Hepatocyte (in vitro differentiated cells): Measurements from ENCODE around the gene SLC13A5. TPM values are rescaled to one million over a fixed set of nuclear protein-coding genes. Genes with fewer than 3 reads are reported as not detected.

Experiments used
- DNase-seq: peaks from one replicate; pipeline ENCODE4 v3.0.0-alpha.2; 2016; ENCODE audit warnings: low spot score
- H2AFZ ChIP-seq: fragments of 200-600 bp; sonication (generic); 2 replicates; pipeline ENCODE4 v1.6.0; 2016; ENCODE audit warnings: antibody characterized with exemption, mild to moderate bottlenecking
- H3K27ac ChIP-seq: fragments of 200-600 bp; sonication (generic); 2 replicates; pipeline ENCODE4 v1.5.1; 2016; ENCODE audit warnings: mild to moderate bottlenecking
- H3K27me3 ChIP-seq: fragments of 200-600 bp; sonication (generic); 2 replicates; pipeline ENCODE4 v1.6.1; 2016
- H3K36me3 ChIP-seq: fragments of 200-600 bp; sonication (generic); replicated peaks from 2 replicates; pipeline ENCODE4 v1.5.1; 2016; ENCODE audit warnings: low read depth; ENCODE audit not compliant: insufficient read depth
- H3K4me1 ChIP-seq: fragments of 200-600 bp; sonication (generic); 2 replicates; pipeline ENCODE4 v1.5.1; 2016; ENCODE audit warnings: mild to moderate bottlenecking, moderate library complexity; ENCODE audit not compliant: insufficient read depth
- H3K4me2 ChIP-seq: fragments of 200-600 bp; sonication (generic); 2 replicates; pipeline ENCODE4 v1.6.0; 2016
- H3K4me3 ChIP-seq: fragments of 200-600 bp; sonication (generic); 2 replicates; pipeline ENCODE4 v1.5.1; 2016; ENCODE audit warnings: mild to moderate bottlenecking
- H3K79me2 ChIP-seq: fragments of 200-600 bp; sonication (generic); 2 replicates; pipeline ENCODE4 v1.6.0; 2017; ENCODE audit warnings: mild to moderate bottlenecking
- H3K9me2 ChIP-seq: fragments of 200-600 bp; sonication (generic); replicated peaks from 2 replicates; pipeline ENCODE4 v1.6.0; 2017; ENCODE audit warnings: mild to moderate bottlenecking; ENCODE audit not compliant: insufficient read depth
- H3K9me3 ChIP-seq: fragments of 200-600 bp; sonication (generic); 2 replicates; pipeline ENCODE4 v1.5.1; 2016; ENCODE audit warnings: low read depth, mild to moderate bottlenecking
- H4K20me1 ChIP-seq: fragments of 200-600 bp; sonication (generic); 2 replicates; pipeline ENCODE4 v1.6.0; 2016; ENCODE audit warnings: mild to moderate bottlenecking; ENCODE audit not compliant: insufficient read depth, poor library complexity, severe bottlenecking
- EZH2 ChIP-seq: fragments of 200-600 bp; sonication (generic); IDR thresholded peaks from 2 replicates; pipeline ENCODE4 v1.6.1; 2016; ENCODE audit warnings: antibody characterized with exemption, mild to moderate bottlenecking, borderline replicate concordance
- EZH2phosphoT487 ChIP-seq: fragments of 200-600 bp; sonication (generic); IDR thresholded peaks from one replicate; pipeline ENCODE4 v1.6.1; 2018; ENCODE audit warnings: antibody characterized with exemption, mild to moderate bottlenecking, low read depth, moderate library complexity; ENCODE audit not compliant: unreplicated experiment, severe bottlenecking
- WGBS: methylation state at CpG from one replicate; pipeline ENCODE4 v1.1.6; 2016; ENCODE audit warnings: low lambda C conversion rate; ENCODE audit errors: missing lambda C conversion rate; 5-methylcytosine and 5-hydroxymethylcytosine counted together
- polyA plus RNA-seq: library from polyadenylated mRNA; unstranded; fragments of >200 nt; fragmentation: Nextera tagmentation; extraction: Ambion mirVana; gene quantifications from 2 replicates; pipeline ENCODE4 v1.2.1, GENCODE V29; 2016
- total RNA-seq: library from RNA; depleted of rRNA; stranded (reverse); fragments of >200 nt; gene quantifications from 2 replicates; pipeline ENCODE4 v1.2.3, GENCODE V29; 2014
- TF ChIP-seq, protein P1 (sequence below): fragments of 200-600 bp; sonication (generic); IDR thresholded peaks from 2 replicates; pipeline ENCODE4 v1.5.1; 2016; ENCODE audit warnings: antibody characterized with exemption, mild to moderate bottlenecking; ENCODE audit not compliant: poor library complexity

The SLC13A5 gene
- total and polyA plus RNA-seq, 2 experiments from 2014 or later = 7.3 to 18.5 TPM

DNA sequence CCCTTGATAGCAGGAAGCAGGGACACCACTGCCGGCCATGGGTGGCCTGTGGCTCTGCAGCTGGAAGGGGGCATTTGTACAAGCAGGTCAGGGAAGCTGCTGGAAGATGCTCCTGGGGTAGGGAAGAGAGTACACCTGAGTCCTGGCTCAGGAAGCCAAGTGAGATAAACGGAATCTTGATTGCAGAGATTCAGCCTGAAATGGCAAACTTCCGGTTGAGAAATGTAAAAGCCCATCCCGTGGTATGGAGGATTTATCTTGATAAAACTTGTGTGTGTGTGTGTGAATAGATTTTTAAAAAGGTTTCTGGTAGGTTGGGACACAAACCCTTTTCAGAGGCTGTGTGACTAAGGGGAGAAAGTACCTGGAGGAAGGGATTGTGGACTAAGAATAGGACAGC is 32.0 kb downstream of the SLC13A5 start:
- 59% methylated on average over 4 of the region's 4 CpGs for WGBS
- TF ChIP-seq EZH2phosphoT487 (no peak), EZH2 (no peak)
- TF ChIP-seq, protein P1, sequence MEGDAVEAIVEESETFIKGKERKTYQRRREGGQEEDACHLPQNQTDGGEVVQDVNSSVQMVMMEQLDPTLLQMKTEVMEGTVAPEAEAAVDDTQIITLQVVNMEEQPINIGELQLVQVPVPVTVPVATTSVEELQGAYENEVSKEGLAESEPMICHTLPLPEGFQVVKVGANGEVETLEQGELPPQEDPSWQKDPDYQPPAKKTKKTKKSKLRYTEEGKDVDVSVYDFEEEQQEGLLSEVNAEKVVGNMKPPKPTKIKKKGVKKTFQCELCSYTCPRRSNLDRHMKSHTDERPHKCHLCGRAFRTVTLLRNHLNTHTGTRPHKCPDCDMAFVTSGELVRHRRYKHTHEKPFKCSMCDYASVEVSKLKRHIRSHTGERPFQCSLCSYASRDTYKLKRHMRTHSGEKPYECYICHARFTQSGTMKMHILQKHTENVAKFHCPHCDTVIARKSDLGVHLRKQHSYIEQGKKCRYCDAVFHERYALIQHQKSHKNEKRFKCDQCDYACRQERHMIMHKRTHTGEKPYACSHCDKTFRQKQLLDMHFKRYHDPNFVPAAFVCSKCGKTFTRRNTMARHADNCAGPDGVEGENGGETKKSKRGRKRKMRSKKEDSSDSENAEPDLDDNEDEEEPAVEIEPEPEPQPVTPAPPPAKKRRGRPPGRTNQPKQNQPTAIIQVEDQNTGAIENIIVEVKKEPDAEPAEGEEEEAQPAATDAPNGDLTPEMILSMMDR = no peak

DNA sequence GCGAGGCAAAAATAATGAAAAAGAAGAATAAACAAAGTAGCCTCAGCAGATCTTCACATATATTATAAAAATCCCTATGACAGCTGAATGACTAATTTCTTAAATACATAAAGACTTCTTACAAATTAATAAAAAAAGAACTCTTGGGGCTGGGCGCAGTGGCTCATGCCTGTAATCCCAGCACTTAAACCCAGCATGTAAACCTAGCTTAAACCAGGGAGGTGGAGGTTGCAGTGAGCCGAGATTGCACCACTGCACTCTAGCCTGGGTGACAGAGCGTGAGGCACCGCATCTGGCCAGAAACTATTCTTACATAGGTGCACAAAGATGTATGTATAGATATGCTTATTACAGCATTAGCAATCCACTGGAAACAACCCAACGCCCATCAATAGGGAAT is 33.9 kb downstream of the SLC13A5 start:
- H4K20me1 ChIP-seq = no peaks in the 10 kb centered on the region
- TF ChIP-seq, protein P1 = no peak
- no peak for TF ChIP-seq EZH2
- no peak for TF ChIP-seq EZH2phosphoT487
- no peaks in the 10 kb centered on the region for H3K9me2 ChIP-seq
- H3K27me3 ChIP-seq = no peaks in the 10 kb centered on the region
- no peak overlapping the region for H3K4me2 ChIP-seq
- H3K9me3 ChIP-seq = no peaks in the 10 kb centered on the region
- no peak overlapping the region for H3K4me3 ChIP-seq
- H3K27ac ChIP-seq = no peak overlapping the region
- H2AFZ ChIP-seq = no peak overlapping the region
- H3K79me2 ChIP-seq = no peaks in the 10 kb centered on the region
- no peak for DNase-seq
- WGBS = 85% methylated on average over 6 of the region's 6 CpGs
- H3K36me3 ChIP-seq = no peaks in the 10 kb centered on the region
- H3K4me1 ChIP-seq = peaks cover 14% of the 10 kb centered on the region

More for the DNA sequence above, 32.0 kb downstream of the SLC13A5 start:
- H3K4me3 ChIP-seq = no peak overlapping the region
- H3K27ac ChIP-seq = no peak overlapping the region
- H3K9me2 ChIP-seq = no peaks in the 10 kb centered on the region
- no peaks in the 10 kb centered on the region for H3K9me3 ChIP-seq
- H3K4me1 ChIP-seq = peaks cover 14% of the 10 kb centered on the region
- H3K4me2 ChIP-seq = no peak overlapping the region
- H3K36me3 ChIP-seq = no peaks in the 10 kb centered on the region
- H4K20me1 ChIP-seq = no peaks in the 10 kb centered on the region
- DNase-seq = no peak
- no peaks in the 10 kb centered on the region for H3K79me2 ChIP-seq
- H2AFZ ChIP-seq = no peak overlapping the region
- H3K27me3 ChIP-seq = no peaks in the 10 kb centered on the region

DNA sequence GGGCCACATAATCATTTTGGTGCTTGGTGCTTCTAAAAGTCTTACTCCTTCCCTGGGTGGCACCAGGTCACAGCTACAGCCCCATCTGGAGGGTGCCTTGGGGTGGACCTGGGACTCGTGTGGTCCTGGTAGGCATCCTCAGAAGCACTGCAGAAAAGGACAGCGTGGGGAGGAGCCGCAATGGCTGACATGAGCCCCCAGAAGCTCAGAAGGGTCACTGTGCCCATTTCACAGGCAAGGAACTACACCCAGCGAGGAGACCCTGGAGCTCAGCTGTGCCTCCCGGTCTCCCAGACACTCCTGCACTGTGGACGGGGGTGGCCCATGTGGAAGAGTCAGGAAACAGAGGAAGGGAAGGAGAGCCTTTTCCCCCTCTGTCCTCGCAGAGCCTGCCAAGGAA is 35.2 kb downstream of the SLC13A5 start:
- H3K4me2 ChIP-seq = no peak overlapping the region
- TF ChIP-seq, protein P1 = no peak
- no peak for TF ChIP-seq EZH2phosphoT487
- TF ChIP-seq EZH2 = no peak
- no peaks in the 10 kb centered on the region for H3K9me2 ChIP-seq
- H2AFZ ChIP-seq = no peak overlapping the region
- H3K4me1 ChIP-seq = peaks cover 14% of the 10 kb centered on the region
- no peak overlapping the region for H3K27ac ChIP-seq
- H3K36me3 ChIP-seq = no peaks in the 10 kb centered on the region
- H4K20me1 ChIP-seq = no peaks in the 10 kb centered on the region
- H3K27me3 ChIP-seq = no peaks in the 10 kb centered on the region
- no peaks in the 10 kb centered on the region for H3K9me3 ChIP-seq
- H3K4me3 ChIP-seq = no peak overlapping the region
- no peak for DNase-seq
- no peaks in the 10 kb centered on the region for H3K79me2 ChIP-seq
- 84% methylated on average over 7 of the region's 7 CpGs for WGBS
